ENCODE data around the gene NGRN.
A peak's percentile ranks its signal among the peaks of the same experiment; 100 is the strongest.

NGRN gene

GRCh38 chr15:90320062-90320884, 54.8 kb downstream of the NGRN start:
- DNase-seq = peak; percentile 67 to 78

DNA sequence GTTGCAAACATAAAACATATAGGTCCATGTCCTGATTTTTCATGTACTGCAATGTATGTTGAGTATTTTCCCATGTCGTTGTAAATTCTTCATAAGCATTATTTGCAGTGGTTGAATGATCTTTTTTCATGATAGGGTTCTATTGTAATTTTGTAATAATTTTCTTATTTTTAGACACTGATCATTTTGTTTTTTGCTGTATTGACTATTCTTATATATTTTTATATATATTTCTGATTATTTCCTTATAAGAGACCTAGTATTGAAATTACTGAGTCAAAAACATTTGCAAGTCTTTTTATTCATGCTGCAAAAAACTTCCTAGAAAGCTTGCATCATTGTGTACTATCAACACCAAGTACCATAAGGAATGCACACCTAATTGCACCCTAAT, 55.4 kb downstream of the NGRN start:
- no peak for DNase-seq

All from activated T-cell treated with anti-CD3 and anti-CD28 coated beads, Interleukin-2, amount 50 U/mL, for 48 hours (primary cell).